GM21390 (cell line): ENCODE measurements around the gene LMNTD1.
"Not testable (repeated sequence)": the region's sequence is repeated elsewhere in the genome, so short reads cannot be mapped to it uniquely, and the experiment has no call there.

Experiments used
- ATAC-seq: cut with Tn5 transposase; IDR thresholded peaks from one replicate; pipeline ENCODE4 v1.9.1; 2021; ENCODE audit not compliant: unreplicated experiment

LMNTD1 gene

DNA sequence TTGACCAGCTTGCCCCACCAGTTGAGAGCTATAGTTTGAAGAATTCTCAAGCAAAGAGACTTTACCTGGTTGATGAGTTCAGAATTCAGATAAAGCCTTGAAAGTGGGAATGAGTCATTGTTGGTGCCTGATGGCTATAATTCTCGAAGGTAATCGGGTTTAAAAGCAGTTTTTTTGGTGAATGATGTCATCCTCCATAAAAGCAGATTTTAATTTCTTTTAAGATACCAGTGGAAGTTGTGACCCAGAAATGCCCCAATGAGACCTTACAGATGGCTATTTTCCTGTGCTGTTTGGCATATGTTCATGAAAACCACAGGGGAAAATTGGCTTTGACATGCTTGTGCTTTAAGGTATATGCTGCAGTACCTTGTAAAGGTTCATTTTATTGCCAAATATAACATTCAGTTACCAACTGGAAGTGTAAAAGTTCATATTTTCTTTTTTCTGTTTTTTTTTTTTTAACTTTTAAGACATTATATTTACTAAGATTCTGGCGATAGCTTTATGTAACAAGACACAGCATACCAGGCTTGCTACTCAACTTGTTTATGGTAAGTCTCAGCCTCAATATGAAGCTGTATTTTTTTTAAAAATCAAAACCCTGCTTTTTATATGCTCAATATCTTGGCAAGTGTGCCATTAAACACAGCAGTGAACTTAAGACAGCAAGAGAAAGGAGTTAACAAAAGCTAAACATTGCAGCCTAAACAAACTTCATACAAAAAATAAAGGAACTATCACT, 119.3 kb downstream of the LMNTD1 start:
- no peak for ATAC-seq

DNA sequence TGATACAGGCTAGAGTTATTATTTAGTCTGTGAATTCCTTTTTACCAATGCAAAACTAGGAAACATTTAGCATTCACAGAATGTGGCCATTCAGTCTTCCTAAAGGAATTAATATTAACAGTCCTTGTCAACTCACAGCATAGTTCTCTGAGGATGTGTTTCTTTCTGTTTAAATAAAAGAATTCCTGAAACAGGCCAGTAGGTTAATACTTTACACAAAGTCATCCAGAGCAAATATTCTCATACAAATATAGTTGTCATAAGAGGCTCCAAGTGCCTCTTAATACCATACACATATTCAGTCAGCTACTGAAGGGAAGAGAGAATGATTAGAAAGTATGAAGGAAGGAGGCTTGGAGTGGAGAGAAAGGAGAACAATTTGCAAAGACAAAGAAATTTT, 120.1 kb downstream of the LMNTD1 start:
- no peak for ATAC-seq

DNA sequence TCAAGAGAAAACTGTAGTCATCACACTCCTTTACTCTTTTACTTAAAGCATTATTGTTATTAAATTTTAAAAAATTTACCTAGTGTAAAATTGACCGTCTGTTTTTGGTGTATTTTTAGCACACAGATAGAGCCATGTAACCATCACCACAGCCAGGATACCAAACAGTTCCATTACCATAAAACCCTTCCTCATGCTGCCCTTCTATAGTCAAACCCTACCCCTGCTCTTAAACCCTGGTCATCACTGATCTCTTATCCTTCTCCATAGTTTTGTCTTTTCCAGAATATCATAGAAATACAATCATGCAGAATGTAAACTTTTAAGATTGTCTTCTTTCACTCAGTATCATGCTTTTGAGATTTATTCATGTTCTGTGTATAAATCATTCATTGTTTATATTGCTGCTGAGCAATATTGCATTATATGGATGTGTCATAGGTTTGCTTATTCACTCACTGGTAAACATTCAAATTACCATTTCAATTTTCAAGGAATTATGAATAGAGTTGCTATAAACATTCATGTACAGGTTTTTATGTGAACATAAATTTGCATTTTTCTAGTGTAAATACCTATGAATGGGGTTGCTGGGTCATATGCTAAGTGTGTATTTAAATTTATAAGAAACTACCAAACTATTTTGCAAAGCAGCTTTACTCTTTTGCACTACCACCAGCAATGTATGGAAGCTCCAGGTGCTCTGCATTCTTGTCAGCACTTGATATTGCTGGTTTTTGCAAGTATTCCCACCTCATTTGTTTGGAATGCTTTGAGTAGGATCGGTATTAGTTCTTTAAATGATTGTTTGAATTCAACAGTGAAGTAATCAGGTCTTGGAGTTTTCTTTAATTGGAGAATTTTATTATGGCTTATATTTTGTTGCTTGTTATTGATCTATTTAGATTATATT, 125.5 kb downstream of the LMNTD1 start:
- ATAC-seq, result no peak

DNA sequence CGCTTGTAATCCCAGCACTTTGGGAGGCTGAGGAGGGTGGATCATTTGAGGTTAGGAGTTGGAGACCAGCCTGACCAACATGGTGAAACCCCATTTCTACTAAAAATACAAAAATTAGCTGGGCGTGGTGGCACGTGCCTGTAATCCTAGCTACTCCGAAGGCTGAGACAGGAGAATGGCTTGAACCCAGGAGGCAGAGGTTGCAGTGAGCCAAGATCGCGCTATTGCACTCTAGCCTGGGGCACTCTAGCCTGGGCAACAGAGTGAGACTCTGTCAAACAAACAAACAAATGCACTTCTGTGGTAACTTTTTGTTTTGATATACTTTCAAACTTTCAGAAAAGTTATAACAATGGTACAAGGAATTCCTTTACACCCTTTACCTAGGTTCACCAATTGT, 126.3 kb downstream of the LMNTD1 start:
- not testable (repeated sequence) for ATAC-seq
